HG02870 (cell line): ENCODE data around the gene NAALADL2.

Source experiments
- ATAC-seq: cut with Tn5 transposase; IDR thresholded peaks from one replicate; pipeline ENCODE4 v1.9.1; 2021; ENCODE audit warnings: mild to moderate bottlenecking, moderate library complexity; ENCODE audit not compliant: unreplicated experiment

NAALADL2 gene

DNA sequence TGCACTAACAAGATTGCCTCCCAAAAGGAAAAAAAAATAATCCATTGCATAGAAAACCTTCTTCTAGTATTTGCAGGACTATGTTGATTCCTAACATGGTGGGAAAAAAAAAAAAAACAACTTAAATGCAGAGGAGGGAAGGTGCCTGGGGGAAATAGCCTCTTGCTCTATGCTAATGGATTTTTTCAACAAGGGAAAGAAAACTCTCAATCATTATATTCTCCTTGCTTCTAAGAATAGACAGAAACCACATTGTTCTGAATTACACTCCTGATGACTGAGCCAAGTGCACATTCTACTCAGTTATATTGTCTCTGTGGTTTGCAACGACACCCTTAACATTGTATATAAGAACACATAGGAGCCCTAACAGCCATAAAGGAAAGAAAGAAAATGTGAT is 760.2 kb downstream of the NAALADL2 start:
- ATAC-seq: no peak

DNA sequence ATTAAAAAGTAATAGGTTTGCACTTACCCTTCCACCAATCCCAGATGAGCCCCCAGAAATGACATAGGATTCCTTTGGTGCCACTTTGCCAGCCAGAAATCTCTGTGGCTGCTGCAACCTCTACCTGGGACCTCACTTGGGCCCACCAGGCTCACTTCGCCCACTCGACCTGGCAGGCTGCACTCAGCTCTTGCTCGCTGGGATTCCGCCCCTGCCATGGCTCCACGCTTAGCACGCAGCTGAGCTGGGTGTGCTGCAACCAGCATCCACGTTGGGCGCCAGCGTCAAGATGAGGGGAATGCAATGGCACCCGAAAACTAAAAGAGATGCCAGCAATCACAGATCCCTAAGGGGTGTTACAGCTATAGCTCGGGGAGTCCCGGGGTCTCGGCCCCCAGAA is 761.0 kb downstream of the NAALADL2 start:
- no peak for ATAC-seq

DNA sequence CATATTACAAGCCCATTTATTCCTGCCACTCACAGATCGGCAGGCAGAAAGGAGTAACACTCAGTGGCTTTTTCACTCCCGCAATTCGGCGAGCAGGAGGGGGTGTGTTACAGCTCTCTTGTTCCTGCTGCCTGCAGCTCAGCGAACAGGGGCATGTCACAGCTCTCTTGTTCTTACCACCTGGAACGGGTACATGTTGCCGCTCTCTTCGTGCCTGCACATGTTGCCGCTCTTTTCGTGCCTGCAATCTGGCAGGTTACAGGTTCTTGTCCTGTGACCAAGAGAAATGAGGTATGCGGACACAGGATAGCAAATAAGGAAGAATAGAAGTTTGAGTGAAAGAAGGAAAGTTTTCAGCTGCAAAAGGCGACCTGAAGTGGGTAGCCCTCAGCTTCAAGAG is 761.4 kb downstream of the NAALADL2 start:
- no peak for ATAC-seq

DNA sequence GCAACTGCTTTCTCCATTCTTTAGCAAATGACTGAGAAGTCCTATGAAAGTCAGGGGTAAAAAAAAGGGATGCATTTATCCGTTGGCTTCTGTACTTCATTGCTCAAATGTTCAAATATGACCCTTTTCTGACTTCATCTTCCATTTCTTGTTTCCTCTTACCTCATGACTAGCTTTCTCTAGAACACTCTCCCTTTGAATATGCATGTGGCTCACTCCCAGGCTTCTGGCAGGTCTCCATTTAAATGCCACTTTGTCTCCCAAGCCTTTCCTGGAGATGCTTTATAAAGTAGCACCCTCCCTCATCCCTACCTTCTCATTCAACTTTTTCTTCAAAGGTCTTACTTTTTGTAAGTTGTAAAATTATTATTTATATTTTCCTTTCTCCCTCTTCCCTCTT is 781.8 kb downstream of the NAALADL2 start:
- no peak for ATAC-seq

DNA sequence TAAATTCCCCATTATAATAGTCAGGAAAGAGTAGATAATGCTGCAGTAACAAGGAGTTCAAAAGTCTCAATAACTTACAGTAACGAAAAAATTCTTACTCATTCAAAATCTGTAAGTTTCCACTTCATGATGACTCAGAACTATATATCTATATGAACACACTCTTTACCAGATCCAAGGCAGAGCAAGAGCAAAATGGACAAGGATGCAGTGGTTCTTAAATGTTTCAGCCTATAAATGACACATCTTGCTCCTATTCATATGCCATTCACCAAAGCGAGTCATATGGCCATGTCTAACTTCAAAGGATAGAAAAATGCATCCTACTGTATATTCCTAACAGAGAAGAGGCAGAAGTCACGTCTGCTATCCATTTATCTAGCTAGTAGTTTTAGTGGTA is 787.7 kb downstream of the NAALADL2 start:
- peak; percentile 57 for ATAC-seq

DNA sequence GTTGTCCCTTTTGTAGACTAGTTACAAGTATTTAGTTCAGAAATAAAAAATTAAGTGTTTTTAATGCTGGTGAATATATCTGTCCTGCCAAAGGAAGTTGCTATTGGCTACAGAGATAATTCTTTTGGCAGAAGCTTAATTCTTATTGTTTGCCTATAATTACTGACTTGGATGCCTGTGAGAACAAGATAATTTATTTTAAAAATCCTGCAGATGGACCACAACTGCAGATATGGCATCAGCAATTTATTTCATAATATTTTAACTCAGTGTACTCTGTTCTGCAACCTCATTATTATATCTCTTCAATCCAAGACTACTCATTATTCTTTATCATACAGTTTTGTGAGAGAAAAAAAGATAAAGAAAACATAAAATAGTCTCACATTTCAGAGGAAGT is 789.8 kb downstream of the NAALADL2 start:
- no peak for ATAC-seq

DNA sequence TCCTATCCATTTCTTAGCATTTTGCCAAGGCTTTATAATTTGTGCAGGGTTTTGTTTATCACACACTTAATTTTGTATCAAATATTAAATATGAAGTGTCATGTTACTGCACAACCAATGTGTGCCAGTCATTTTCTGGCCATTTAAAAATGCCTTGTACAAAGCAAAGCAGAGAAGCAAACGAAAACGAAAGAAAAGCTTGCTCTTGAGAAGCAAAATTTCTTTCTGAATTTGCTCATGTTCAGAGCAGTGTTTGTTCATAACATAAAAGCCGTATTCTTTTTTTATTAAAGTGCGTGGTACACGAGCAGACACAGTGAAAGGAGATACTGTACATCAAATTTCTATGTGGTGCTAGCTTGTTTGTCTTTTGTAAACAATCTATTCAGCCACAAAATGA is 792.6 kb downstream of the NAALADL2 start:
- ATAC-seq: no peak

DNA sequence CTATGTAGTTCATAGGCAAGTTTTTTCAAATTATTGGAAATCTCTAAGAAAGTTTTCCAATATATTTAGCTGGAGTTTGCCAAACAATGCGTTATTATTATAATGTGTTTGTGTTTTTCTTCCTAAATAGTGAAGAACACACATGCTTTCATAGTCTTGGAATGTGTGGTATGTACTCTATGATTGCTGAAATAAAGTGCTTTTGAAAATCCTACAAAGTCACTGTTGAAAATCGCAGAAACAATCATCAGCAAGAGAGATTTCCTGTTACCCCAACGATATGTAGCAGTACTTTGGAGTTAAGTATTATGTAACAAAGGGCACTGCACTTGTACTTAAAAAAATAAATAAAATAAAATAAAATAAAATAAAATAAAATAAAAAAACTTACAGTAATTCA is 796.2 kb downstream of the NAALADL2 start:
- no peak for ATAC-seq

DNA sequence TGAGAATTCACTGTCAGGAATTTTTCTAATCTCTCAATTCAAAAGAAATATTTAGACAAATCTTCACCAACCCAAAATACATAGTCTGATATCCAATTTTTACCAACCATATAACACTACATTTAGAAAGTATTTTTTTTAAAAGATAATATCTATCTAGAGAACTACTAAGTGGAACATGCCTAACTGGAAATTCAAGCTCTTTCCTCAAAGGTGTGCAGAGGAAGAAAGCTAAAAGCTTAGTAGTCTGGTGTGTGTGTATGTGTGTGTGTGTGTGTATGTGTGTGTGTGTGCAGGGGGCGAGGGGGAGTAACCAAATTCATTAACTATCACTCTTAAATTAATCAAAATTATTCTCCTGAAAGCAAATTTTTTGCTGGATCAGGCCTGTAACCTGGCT is 797.3 kb downstream of the NAALADL2 start:
- no peak for ATAC-seq

DNA sequence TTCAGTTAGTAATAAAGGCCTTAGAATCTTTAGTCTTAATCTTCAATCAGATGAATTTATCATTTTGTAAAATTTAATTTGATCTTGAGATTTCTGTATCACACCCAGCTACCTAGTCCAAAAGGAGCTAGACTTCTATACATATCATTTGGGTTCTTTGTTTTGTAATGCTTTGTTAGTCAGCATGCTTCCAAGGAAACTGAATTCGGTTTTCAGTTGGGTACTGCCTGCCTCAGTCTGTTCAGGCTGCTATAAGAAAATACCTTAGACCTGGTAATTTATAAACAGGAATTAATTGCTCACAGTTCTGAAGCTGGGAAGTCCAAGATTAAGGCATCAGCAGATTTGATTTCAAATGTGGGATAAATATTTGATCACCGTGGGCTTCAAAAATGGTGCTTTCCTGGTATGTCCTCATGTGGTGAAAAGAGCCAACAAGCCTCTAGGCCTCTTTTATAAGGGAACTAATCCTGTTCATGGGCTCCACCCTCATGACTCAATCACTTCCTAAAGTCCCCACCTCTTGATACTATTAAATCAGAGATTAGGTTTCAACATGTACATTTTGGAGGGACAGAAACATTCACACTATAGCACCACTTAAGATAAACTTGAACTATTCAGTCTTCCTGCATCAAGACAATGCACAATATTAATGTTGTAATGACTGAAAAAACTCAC is 800.7 kb downstream of the NAALADL2 start:
- no peak for ATAC-seq

DNA sequence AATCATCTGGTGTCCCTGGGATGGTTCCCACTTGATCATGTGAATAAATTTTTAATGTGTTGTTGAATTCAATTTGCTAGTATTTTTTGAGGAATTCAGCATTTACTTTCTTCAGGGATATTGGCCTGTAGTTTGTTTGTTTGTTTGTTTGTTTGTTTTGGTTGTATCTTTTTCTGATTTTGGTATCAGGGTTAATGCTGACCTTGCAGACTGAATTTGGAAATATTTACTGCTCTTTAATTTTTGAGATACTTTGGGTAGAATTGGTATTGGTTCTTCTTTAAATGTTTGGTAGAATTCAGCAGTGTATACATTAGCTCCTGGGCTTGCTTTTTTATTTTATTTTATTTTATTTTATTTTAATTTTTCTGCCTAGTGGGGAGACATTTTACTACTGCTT is 803.7 kb downstream of the NAALADL2 start:
- ATAC-seq: no peak

DNA sequence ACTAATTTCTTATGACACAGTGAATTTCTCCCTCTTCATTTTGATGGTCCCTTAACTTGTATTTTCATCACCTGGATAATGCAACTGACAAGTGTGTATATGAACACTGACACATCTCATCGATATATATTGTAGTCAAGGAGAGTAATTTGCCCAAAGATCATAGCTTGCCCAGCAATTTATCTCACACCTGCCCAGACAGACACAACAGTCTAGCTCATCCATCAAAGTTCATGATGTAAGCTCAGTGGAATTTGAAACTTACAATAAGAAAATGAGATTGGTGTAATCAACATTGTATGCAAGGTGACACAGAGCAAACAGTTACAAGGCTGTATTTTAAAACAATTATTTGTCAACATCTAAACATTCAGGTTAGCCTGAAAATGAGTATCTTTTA is 805.8 kb downstream of the NAALADL2 start:
- no peak for ATAC-seq

DNA sequence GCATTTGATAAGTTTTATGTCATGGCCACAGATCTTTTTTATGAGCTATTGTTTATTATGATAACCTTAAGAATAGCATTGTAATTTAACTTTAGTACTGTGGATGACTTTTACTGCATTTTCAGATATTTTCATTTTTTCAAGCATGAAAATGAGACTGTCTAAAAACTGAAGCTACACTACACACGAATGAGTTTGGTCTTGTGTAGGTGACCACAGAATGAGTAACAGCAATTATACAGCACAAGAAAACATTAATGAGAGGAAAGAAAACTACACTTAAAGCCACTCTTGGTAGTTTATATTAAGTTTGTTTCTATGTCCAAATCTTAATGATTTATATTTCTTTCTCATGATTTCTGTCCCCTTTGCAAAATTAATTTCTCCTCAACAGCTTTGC is 809.2 kb downstream of the NAALADL2 start:
- ATAC-seq: no peak

DNA sequence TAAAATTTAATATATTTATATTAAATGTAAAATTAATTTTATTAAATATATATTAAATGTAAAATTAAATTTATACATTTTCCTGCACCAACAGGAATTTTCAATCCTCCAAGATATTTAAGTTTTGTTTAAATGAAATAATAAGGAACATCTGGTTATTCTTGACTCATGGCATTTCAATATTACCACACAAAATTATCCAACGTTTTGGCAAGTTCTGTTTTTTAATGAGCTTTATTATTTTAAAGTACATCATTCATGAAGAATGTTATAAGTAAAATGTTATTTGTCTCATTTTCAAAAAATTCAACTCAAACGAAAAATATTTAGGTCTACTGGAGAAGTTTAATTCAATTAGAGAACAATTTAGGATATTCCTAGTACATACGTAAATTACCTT is 811.4 kb downstream of the NAALADL2 start:
- ATAC-seq: no peak

DNA sequence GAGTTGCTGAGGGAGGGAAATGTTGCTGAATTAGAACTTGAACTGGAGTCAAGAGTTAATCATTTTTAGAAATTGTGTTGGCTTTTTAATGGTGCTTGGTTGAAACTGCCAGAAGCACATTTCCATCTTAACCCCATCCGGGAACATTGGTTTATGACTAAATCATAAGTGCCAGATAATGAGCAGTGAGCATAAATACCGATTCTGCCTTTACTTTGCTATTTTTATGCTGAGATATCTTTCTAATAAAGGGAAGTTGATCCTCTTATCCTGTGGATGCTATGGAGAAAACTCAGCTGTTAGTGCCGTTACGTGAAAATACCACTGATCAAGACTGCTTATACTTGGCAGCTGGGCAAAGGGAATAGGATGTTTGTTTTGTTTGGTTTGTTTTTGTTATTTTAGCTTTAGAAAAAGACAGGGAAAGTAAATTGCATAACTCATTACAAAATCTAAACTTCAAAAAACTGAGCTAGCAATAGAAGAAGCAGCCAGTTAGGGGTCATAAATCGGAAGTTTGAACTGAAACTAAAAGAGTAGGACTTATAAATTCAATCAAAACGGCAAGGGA is 813.1 kb downstream of the NAALADL2 start:
- ATAC-seq: no peak

DNA sequence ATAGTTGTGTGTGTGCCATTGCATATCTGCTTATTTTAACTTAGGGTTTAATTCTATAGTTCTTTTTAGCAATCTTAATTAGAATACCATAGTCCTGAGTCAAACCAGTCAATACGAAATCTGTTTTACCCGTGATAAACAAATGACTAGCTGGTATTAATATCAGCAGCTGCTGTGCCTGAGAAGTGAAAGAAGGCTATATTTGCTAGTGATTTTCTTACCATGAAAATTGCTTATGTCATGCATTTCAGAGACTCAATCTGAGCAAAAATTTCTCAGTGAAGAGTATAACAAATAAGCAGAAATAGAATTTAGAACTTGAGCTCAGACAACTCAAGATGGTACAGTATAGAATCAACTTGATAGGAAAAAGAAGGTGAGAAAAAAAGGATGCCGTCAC is 820.4 kb downstream of the NAALADL2 start:
- no peak for ATAC-seq

DNA sequence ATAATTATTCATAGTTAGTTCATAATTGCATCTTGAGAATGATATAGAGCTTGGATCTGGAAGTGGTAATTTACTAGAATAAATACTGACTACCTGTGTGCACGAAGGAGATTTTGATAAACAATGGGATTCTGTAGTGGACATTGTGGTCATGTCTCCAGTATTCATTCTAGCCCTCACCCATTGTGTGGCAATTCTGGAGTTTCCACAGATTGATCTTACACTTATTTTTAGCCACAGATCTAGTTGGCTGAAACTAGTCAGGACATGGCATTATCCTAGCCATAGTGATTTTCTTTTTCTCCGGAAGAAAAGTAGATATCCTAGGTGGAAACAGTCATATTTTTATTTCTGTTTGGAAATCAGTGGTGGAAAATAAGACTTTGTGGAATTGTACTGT is 833.1 kb downstream of the NAALADL2 start:
- ATAC-seq: no peak

DNA sequence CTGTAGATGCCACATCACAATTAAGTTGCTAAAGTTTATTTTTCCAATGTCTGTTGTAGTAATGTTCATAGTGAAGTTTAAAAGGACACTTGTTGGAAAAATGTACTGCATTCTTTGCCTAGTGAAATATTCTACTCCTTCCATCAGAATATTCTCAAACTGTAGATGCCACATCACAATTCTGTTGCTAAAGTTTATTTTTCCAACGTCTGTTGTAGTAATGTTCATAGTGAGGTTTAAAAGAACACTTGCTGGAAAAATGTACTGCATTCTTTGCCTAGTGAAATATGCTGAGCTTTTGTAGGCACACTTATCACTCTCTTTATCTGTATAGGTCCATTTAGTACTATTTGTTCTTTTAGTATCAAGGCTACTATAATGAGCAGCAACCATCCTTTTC is 836.1 kb downstream of the NAALADL2 start:
- ATAC-seq: no peak

DNA sequence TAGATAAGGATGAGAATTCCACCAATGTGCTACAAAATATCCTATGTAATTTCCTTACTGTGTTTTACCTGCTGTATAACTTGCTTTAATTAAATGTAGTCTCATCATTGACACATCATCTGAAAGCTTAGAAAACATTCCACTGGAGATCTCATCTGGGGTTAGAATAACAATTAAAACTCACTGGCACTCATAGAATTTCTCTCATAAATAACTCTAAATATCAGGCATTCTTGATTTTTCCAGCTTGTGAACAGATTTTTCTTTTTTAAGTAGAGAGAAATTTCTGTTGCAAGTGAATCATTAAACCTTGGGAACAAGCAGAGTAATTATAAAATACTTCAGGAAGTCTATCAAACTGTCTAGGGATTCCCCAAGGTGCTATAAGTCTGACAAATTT is 843.8 kb downstream of the NAALADL2 start:
- no peak for ATAC-seq

DNA sequence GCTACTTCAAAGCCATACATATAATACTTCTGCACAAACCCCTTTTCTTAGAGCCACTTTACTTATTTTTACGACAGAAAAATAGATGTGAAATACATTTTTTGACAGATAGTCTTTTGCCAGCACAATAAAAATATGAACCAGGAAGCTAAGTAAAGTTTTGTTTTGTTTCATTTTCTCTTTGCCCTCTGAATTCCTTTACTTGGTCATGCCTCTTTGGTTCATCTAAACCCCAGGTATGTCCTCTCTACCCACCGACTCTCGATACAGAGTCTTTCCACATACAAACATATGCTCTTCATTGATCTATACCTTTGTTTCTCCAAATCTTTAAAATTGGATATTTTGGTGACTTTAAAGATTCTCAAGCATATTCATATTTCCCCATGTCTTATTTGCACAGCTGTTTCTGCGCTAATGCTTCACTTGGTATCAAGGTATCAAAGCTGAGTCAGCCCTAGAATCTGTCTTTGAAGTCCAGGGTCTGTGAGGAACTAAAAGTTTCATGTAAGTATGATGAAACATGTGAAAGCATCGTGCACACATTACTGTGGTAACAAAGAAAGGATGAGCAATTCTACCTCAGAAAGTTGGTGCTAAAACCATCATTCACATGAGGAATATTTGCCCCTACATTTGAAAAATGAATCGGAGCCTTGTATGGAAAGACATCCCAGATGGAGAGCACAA is 845.4 kb downstream of the NAALADL2 start:
- ATAC-seq: peak; percentile 67

DNA sequence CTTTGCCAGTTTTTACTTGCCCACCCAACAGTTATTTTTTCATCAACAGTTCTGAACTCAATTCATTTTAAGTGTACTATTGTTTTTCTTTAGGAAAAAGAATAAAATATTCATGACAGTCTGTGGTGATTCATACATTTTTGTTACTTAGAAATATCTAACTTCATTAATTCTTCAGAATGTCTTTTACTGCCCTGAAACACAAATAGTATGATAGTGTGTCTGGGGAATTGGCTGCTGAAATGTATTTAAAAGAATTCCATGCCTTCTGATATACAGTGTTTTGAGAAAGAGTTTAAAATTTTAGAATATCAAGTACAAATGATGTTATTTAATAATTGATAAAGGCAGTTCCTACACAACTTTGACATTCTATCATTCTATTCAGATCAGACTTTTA is 854.1 kb downstream of the NAALADL2 start:
- ATAC-seq: no peak

DNA sequence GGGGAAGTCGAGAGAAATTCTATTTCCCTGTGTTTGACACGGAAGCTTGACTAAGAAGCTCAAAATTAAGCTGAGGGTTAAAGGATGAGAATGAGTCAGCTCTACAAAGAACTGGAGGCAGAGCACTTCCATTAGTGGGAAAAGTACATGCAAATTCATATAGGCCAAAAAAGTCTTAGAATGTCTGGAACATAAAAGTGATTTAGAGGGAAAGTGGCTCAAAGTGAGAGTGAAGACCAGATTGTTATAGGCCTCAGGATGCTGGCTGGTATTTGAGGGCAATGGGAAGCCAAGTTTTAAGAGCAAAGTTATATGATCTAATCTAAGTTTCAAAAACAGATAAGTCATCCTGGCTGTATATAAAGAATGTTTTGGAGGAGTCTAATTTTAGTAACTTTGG is 857.3 kb downstream of the NAALADL2 start:
- ATAC-seq: no peak

DNA sequence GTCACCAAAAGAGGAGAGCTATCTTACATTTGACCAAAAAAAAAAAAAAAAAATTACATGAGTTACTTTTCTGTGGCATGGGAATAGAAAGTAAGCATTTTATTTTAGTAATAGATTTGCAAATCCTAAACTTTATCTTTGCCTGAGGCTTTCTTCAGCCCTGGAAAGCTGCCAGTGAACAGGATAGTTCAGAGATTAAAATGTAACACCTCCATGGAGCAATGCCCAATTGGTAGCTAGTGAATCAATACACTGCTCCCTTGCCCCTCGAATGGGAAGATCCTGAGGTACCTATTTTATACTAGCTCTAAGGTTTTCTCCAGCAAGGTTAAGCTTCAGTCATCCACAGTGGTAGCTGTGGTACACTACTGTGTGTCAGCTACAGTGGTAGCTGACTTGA is 867.1 kb downstream of the NAALADL2 start:
- no peak for ATAC-seq
